Stimulated activated CD4-positive, alpha-beta T cell treated with anti-CD3 and anti-CD28 coated beads, Interleukin-2, amount 100 ng/mL, for 48 hours (primary cell): ENCODE measurements around the gene NFIB.

Experiments used
- DNase-seq, 2 donors: peaks; one replicate each; pipeline ENCODE4 v3.0.0-alpha.2; 2020

The NFIB gene

GRCh38 chr9:14303100-14303499, 10.8 kb downstream of the NFIB start:
- no peak for DNase-seq

- no peak for DNase-seq
Measured at GRCh38 chr9:14302405-14302804, 11.5 kb downstream of the NFIB start.

GRCh38 chr9:14301583-14302021, 12.3 kb downstream of the NFIB start:
- no peak for DNase-seq

- no peak for DNase-seq
Measured at GRCh38 chr9:14301006-14301405, 12.9 kb downstream of the NFIB start.

GRCh38 chr9:14300588-14300987, 13.4 kb downstream of the NFIB start:
- no peak for DNase-seq

- DNase-seq = no peak
Measured at GRCh38 chr9:14300040-14300439, 13.9 kb downstream of the NFIB start.

- DNase-seq = no peak
Measured at GRCh38 chr9:14298601-14299022, 15.3 kb downstream of the NFIB start.

GRCh38 chr9:14296495-14297113, 17.3 kb downstream of the NFIB start:
- no peak for DNase-seq

GRCh38 chr9:14294659-14295058, 19.3 kb downstream of the NFIB start:
- DNase-seq = no peak

- no peak for DNase-seq
Measured at GRCh38 chr9:14293801-14294200, 20.1 kb downstream of the NFIB start.

- DNase-seq = no peak
Measured at GRCh38 chr9:14292181-14292739, 21.7 kb downstream of the NFIB start.

- DNase-seq = no peak
Measured at GRCh38 chr9:14289916-14290315, 24.0 kb downstream of the NFIB start.

- DNase-seq = no peak
Measured at GRCh38 chr9:14288433-14288832, 25.5 kb downstream of the NFIB start.

- no peak for DNase-seq
Measured at GRCh38 chr9:14286121-14286520, 27.8 kb downstream of the NFIB start.

GRCh38 chr9:14283276-14283675, 30.7 kb downstream of the NFIB start:
- no peak for DNase-seq

GRCh38 chr9:14281876-14282275, 32.1 kb downstream of the NFIB start:
- no peak for DNase-seq

GRCh38 chr9:14281136-14281795, 32.7 kb downstream of the NFIB start:
- DNase-seq = no peak

GRCh38 chr9:14279671-14280070, 34.3 kb downstream of the NFIB start:
- DNase-seq = no peak

- DNase-seq = no peak
Measured at GRCh38 chr9:14278291-14278721, 35.6 kb downstream of the NFIB start.

- no peak for DNase-seq
Measured at GRCh38 chr9:14277761-14278160, 36.2 kb downstream of the NFIB start.

- DNase-seq = no peak
Measured at GRCh38 chr9:14277244-14277643, 36.7 kb downstream of the NFIB start.

GRCh38 chr9:14275331-14275730, 38.6 kb downstream of the NFIB start:
- DNase-seq = no peak

- DNase-seq = no peak
Measured at GRCh38 chr9:14273696-14274121, 40.2 kb downstream of the NFIB start.

GRCh38 chr9:14272927-14273528, 40.9 kb downstream of the NFIB start:
- no peak for DNase-seq
